A673 (cell line): ENCODE data around the gene TIMD4.

Source experiments
- EZH2 ChIP-seq: fragments of 200-600 bp; sonication (generic); IDR thresholded peaks from 2 replicates; pipeline ENCODE4 v1.6.1; 2017; ENCODE audit warnings: borderline replicate concordance, low read depth, mild to moderate bottlenecking, mixed read lengths, antibody characterized with exemption, low read length; ENCODE audit not compliant: poor library complexity, severe bottlenecking
- TF ChIP-seq, protein P1 (sequence below): fragments of 300-800, 200-600 bp; sonication (generic); conservative IDR thresholded peaks from 2 replicates; pipeline ENCODE4 v1.5.1; 2017; ENCODE audit warnings: low read depth, mild to moderate bottlenecking, antibody characterized with exemption, low read length, moderate library complexity, mixed read lengths

DNA sequence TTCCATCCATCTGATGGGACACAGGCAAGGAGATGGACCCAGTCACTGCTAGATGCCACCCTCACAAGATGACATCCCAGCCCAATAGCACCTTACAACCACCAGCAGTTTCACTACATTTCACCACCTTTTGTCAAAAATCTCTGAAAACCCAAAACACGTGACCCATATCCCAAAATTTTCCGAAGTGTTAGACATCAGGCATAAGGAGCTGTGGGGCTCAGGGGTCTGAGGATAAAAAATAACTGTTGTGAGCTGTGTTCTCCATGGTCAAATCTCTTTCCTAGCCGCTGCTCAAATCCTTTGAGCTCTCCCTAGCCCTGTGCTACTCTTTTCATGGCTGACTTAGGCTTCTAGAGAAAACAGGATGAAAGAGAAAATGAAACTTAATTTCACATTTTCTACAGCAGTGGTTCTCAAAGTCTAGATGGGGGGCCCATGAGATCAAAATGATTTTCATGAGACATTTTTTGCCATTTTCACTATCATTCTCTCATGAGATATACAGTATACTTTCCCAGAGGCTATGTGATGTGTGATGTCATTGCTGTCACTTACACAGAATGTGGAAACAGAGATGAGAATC, 40.7 kb downstream of the TIMD4 start:
- TF ChIP-seq, protein P1, sequence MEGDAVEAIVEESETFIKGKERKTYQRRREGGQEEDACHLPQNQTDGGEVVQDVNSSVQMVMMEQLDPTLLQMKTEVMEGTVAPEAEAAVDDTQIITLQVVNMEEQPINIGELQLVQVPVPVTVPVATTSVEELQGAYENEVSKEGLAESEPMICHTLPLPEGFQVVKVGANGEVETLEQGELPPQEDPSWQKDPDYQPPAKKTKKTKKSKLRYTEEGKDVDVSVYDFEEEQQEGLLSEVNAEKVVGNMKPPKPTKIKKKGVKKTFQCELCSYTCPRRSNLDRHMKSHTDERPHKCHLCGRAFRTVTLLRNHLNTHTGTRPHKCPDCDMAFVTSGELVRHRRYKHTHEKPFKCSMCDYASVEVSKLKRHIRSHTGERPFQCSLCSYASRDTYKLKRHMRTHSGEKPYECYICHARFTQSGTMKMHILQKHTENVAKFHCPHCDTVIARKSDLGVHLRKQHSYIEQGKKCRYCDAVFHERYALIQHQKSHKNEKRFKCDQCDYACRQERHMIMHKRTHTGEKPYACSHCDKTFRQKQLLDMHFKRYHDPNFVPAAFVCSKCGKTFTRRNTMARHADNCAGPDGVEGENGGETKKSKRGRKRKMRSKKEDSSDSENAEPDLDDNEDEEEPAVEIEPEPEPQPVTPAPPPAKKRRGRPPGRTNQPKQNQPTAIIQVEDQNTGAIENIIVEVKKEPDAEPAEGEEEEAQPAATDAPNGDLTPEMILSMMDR: no peak
- TF ChIP-seq EZH2: no peak
